Keratinocyte (primary cell): Measurements from ENCODE around the gene CKAP2.
"Not testable (repeated sequence)": the region's sequence is repeated elsewhere in the genome, so short reads cannot be mapped to it uniquely, and the experiment has no call there.

Experiments
- CTCF ChIP-seq, 3 experiments: IDR thresholded peaks in 1 of 3; conservative IDR thresholded peaks in 1 of 3; optimal IDR thresholded peaks in 1 of 3; 2 replicates in 2 of 3; 3 replicates in 1 of 3; pipeline versions ENCODE3 to v1.5.1; 2011; ENCODE audit warnings: low read length in 3 of 3, mild to moderate bottlenecking in 3 of 3, moderate library complexity in 2 of 3, control low read depth in 1 of 3, inconsistent platforms in 1 of 3; ENCODE audit not compliant: insufficient read depth in 2 of 3; ENCODE audit errors: extremely low read depth in 1 of 3
- EZH2 ChIP-seq: IDR thresholded peaks from one replicate; pipeline ENCODE4 v1.6.1; 2012; ENCODE audit warnings: inconsistent platforms, mild to moderate bottlenecking, low read length, moderate library complexity

DNA sequence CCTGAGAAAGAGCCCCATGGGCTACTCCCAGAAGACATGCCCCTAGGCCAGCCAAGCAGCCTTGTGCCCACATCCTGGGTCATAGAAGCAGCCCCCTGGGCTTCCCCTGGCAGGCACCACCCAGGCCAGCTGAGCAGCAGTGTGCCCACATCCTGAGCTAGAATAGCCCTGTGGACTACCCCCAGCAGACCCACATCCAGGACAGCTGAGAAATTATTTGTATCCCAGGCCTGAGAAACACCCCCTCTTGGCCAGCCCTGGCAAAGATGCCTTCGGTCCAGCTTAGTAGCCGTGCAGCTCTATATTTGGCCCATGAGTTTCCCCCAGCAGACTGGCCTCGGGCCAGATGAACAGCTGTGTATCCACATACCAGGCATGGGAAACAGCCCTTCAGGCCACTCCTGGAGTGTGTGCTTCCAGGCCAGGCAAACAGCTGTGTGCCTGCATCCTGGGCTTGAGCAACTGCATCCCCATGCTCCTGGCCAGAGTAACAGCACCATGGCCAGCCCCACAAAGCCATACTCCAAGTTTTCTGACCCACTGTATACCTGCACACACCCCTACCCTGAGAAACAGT lies 55.0 kb downstream of the CKAP2 start:
- not testable (repeated sequence) for TF ChIP-seq CTCF (optimal IDR thresholded peaks at IDR 0.05 in 1 of 3, IDR thresholded peaks at IDR 0.05 in 1 of 3, conservative IDR thresholded peaks at IDR 0.05 in 1 of 3; ENCODE audit: extremely low read depth in 1 of 3, insufficient read depth in 2 of 3, low read length in 3 of 3); EZH2
